ENCODE data around the gene CAPN1. TPM values are rescaled to one million over a fixed set of nuclear protein-coding genes. Genes with fewer than 3 reads are reported as not detected.

CAPN1 gene
- total and polyA plus RNA-seq, 8 donors, result 79.5 to 325 (median 134) TPM

DNA sequence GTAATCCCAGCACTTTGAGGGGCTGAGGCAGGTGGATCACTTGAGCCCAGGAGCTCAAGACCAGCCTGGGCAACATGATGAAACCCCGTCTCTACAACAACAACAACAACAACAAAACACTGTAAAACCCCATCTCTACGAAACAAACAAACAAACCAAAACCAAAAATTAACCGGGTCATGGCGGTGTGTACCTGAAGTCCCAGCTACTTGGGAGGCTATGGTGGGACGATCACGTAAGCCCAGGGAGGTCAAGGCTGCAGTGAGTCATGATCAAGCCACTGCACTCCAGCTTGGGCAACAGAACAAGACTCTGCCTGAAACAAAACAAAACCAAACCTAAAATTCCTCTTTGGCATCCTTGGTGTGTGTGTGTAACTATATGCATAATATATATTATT, 73.0 kb downstream of the CAPN1 start:
- intact Hi-C loops (cut with DNase I; ENCODE audit: low total_unique reads), result no loop called here
- TF ChIP-seq POLR2AphosphoS5 (IDR thresholded peaks at IDR 0.05) (no peak), EP300 (IDR thresholded peaks at IDR 0.05) (no peak), POLR2A (IDR thresholded peaks at IDR 0.05) (no peak)
- TF ChIP-seq, protein P1, sequence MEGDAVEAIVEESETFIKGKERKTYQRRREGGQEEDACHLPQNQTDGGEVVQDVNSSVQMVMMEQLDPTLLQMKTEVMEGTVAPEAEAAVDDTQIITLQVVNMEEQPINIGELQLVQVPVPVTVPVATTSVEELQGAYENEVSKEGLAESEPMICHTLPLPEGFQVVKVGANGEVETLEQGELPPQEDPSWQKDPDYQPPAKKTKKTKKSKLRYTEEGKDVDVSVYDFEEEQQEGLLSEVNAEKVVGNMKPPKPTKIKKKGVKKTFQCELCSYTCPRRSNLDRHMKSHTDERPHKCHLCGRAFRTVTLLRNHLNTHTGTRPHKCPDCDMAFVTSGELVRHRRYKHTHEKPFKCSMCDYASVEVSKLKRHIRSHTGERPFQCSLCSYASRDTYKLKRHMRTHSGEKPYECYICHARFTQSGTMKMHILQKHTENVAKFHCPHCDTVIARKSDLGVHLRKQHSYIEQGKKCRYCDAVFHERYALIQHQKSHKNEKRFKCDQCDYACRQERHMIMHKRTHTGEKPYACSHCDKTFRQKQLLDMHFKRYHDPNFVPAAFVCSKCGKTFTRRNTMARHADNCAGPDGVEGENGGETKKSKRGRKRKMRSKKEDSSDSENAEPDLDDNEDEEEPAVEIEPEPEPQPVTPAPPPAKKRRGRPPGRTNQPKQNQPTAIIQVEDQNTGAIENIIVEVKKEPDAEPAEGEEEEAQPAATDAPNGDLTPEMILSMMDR (IDR thresholded peaks at IDR 0.05), result no peak
- H3K36me3 ChIP-seq, result no peaks in the 10 kb centered on the region
- no peak overlapping the region for H3K4me3 ChIP-seq
- H3K27ac ChIP-seq, result no peak overlapping the region
- 78 to 86% (median 81%) methylated on average over 6 of the region's 6 CpGs for WGBS, 5 donors
- peaks cover 0 to 10% (median 0%) of the 10 kb centered on the region in 3 donors for H3K27me3 ChIP-seq
- H3K9me3 ChIP-seq, result no peaks in the 10 kb centered on the region
- DNase-seq, result no peak
- H3K4me1 ChIP-seq, result no peaks in the 10 kb centered on the region

DNA sequence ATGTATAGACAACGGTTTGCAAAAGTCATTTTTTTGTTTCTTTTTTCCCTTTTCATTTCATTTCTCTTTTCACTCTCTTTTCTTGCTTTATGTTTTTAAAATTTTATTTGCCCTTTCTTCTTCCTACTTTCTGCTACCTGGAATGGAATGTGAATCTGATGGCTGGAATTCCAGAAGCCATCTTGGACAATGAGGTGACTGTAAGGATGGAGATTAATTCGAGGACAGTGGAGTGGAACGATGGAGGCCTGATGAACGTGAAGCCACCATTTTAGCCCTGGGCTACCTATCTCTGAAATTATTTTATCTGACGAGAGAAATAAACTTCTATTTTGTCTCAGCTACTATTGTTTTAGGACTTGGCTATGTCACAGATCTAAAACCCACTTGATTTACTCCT, 77.3 kb downstream of the CAPN1 start:
- Histone ChIP-seq H3K27ac (no peak overlapping the region), H3K4me1 (peaks cover 11 to 26% (median 22%) of the 10 kb centered on the region in 4 donors), H3K9me3 (no peaks in the 10 kb centered on the region), H3K36me3 (no peaks in the 10 kb centered on the region), H3K4me3 (no peak overlapping the region), H3K27me3 (peaks cover 0 to 2% (median 0%) of the 10 kb centered on the region in 3 donors)
- TF ChIP-seq POLR2AphosphoS5 (IDR thresholded peaks at IDR 0.05), result no peak
- TF ChIP-seq EP300 (IDR thresholded peaks at IDR 0.05), result no peak
- TF ChIP-seq, protein P1 (IDR thresholded peaks at IDR 0.05), result no peak
- TF ChIP-seq POLR2A (IDR thresholded peaks at IDR 0.05), result no peak
- intact Hi-C loops (cut with DNase I; ENCODE audit: low total_unique reads), result no loop called here
- no peak for DNase-seq
- 76 to 86% (median 81%) methylated on average over 5 of the region's 5 CpGs for WGBS, 5 donors

DNA sequence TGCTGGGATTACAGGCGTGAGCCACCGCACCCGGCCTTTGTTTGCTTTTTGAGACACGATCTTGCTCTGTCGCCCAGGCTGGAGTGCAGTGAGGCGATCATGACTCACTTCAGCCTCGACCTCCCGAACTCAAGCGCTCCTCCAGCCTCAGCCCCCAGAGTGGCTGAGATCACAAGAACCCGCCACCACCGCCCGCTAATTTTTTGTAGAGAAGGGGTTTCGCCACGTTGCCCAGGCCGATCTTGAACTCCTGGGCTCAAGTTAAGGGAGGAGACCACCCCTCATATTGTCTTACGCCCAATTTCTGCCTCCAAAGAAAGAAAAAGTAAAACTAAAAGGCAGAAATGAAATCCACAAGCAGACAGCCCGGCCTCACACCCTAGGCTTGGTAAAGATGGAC, 78.6 kb downstream of the CAPN1 start:
- WGBS, 5 donors, result 93 to 98% (median 94%) methylated on average over 17 of the region's 17 CpGs
- DNase-seq, result no peak
- Histone ChIP-seq H3K27me3 (peaks cover 0 to 2% (median 0%) of the 10 kb centered on the region in 3 donors), H3K4me3 (no peak overlapping the region), H3K4me1 (peaks cover 11 to 28% (median 23%) of the 10 kb centered on the region in 4 donors), H3K36me3 (no peaks in the 10 kb centered on the region), H3K9me3 (no peaks in the 10 kb centered on the region), H3K27ac (no peak overlapping the region)
- intact Hi-C loops (cut with DNase I; ENCODE audit: low total_unique reads), result no loop called here
- no peak for TF ChIP-seq POLR2AphosphoS5 (IDR thresholded peaks at IDR 0.05)
- no peak for TF ChIP-seq EP300 (IDR thresholded peaks at IDR 0.05)
- TF ChIP-seq, protein P1 (IDR thresholded peaks at IDR 0.05), result no peak
- TF ChIP-seq POLR2A (IDR thresholded peaks at IDR 0.05), result no peak

DNA sequence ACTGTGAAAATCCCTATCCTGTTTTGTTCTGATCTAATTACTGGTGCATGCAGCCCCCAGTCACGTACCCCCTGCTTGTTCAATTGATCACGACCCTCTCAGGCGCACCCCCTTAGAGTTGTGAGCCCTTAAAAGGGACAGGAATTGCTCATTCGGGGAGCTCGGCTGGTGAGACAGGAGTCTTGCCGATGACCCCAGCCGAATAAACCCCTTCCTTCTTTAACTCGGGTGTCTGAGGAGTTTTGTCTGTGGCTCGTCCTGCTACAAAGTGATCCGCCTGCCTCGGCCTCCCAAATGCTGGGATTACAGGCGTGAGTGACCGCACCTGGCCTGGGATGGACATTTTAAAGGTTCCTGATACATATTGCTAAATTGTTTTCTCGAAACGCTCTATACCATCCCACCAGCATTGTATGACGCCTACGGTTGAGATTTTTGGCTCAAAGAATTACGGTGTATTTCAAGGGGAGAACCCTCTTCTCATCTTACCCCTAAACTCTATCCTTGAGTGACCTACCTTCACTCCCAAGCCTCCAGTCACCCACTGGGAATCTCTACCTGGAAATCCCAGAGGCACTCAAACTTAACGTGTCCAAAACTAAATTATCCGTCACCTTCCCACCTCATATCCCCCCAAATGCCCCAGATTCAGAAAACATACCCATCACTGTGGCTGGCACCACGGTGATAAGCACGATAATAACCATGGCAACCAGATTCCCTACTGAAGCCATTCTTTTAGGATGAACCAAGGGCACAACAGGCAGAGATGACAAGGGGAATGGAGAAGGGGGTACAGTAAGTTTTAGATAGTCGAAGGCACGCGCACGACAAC, 79.2 kb downstream of the CAPN1 start:
- Histone ChIP-seq H3K9me3 (no peaks in the 10 kb centered on the region), H3K4me3 (peak overlapping the region; percentile 71 to 79 (median 76)), H3K4me1 (peaks cover 11 to 28% (median 23%) of the 10 kb centered on the region in 4 donors), H3K27me3 (peaks cover 0 to 2% (median 0%) of the 10 kb centered on the region in 3 donors), H3K36me3 (no peaks in the 10 kb centered on the region), H3K27ac (peak overlapping the region; percentile 90 to 96 (median 93))
- intact Hi-C loops (cut with DNase I; ENCODE audit: low total_unique reads), result no loop called here
- no peak for DNase-seq
- WGBS, 5 donors, result 61 to 63% (median 61%) methylated on average over 26 of the region's 26 CpGs
- TF ChIP-seq POLR2A (IDR thresholded peaks at IDR 0.05) (no peak), POLR2AphosphoS5 (IDR thresholded peaks at IDR 0.05) (no peak), EP300 (IDR thresholded peaks at IDR 0.05) (no peak)
- TF ChIP-seq, protein P1 (IDR thresholded peaks at IDR 0.05), result no peak

Small RNA genes lying within 50 kb of the gene (small RNA-seq; reads per million reads assigned to genes)
- gene HIGD1AP10, result 0 reads per million in 4 donors
- 0 reads per million in 4 donors for gene PDCL2P2
- gene RNU2-23P, result 0 to 0.83 (median 0.15) reads per million in 4 donors

Other genes with a start within 250 kb of the CAPN1 start
- gene GPHA2, start 246.0 kb upstream of the CAPN1 start, total RNA-seq, result not detected
- under 1 TPM in 2 of 3 donors, not detected in 1; 0.30 to 0.50 TPM for gene GPHA2, start 246.0 kb upstream of the CAPN1 start, polyA plus RNA-seq
- gene MAJIN, start 209.8 kb upstream of the CAPN1 start, total RNA-seq, result not detected
- gene MAJIN, start 209.8 kb upstream of the CAPN1 start, polyA plus RNA-seq, result under 1 TPM in 1 of 3 donors, not detected in 2; 0.20 TPM
- 10 to 100 TPM in 1 of 5 donors, 1 to 10 TPM in 2, under 1 TPM in 1, not detected in 1; 0.73 to 29.5 (median 3.0) TPM for gene BATF2, start 185.0 kb upstream of the CAPN1 start, total RNA-seq
- gene BATF2, start 185.0 kb upstream of the CAPN1 start, polyA plus RNA-seq, result 10 to 100 TPM in 1 of 3 donors, 1 to 10 TPM in 2; 3.4 to 10.8 (median 4.5) TPM
- 100 to 1,000 TPM in 2 of 5 donors, 10 to 100 TPM in 2, 1 to 10 TPM in 1; 4.9 to 237 (median 57.2) TPM for gene ARL2, start 167.8 kb upstream of the CAPN1 start, total RNA-seq
- 100 to 1,000 TPM in 1 of 3 donors, 10 to 100 TPM in 2; 88.3 to 119 (median 98.0) TPM for gene ARL2, start 167.8 kb upstream of the CAPN1 start, polyA plus RNA-seq
- 10 to 100 TPM in 4 of 5 donors, 1 to 10 TPM in 1; 4.2 to 45.8 (median 13.3) TPM for gene SNX15, start 154.5 kb upstream of the CAPN1 start, total RNA-seq
- gene SNX15, start 154.5 kb upstream of the CAPN1 start, polyA plus RNA-seq, result 10 to 100 TPM; 18.7 to 22.5 (median 20.0) TPM
- gene SAC3D1, start 140.7 kb upstream of the CAPN1 start, total RNA-seq, result 10 to 100 TPM in 2 of 5 donors, 1 to 10 TPM in 3; 1.8 to 97.6 (median 6.7) TPM
- gene SAC3D1, start 140.7 kb upstream of the CAPN1 start, polyA plus RNA-seq, result 10 to 100 TPM in 2 of 3 donors, 1 to 10 TPM in 1; 8.9 to 14.5 (median 14.4) TPM
- 10 to 100 TPM in 2 of 5 donors, 1 to 10 TPM in 2, not detected in 1; 1.3 to 65.2 (median 18.1) TPM for gene NAALADL1, start 123.4 kb upstream of the CAPN1 start, total RNA-seq
- 10 to 100 TPM in 2 of 3 donors, 1 to 10 TPM in 1; 6.7 to 10.8 (median 10.0) TPM for gene NAALADL1, start 123.4 kb upstream of the CAPN1 start, polyA plus RNA-seq
- gene CDCA5, start 97.9 kb upstream of the CAPN1 start, total RNA-seq, result 1 to 10 TPM; 1.4 to 9.1 (median 2.2) TPM
- 1 to 10 TPM; 3.5 to 6.7 (median 4.6) TPM for gene CDCA5, start 97.9 kb upstream of the CAPN1 start, polyA plus RNA-seq
- gene ZFPL1, start 97.7 kb upstream of the CAPN1 start, total RNA-seq, result 10 to 100 TPM; 17.6 to 62.0 (median 28.8) TPM
- 10 to 100 TPM; 36.7 to 38.6 (median 37.4) TPM for gene ZFPL1, start 97.7 kb upstream of the CAPN1 start, polyA plus RNA-seq
- gene VPS51, start 85.7 kb upstream of the CAPN1 start, total RNA-seq, result 1,000 to 10,000 TPM in 1 of 5 donors, 100 to 1,000 TPM in 4; 174 to 2,272 (median 234) TPM
- 100 to 1,000 TPM; 124 to 135 (median 128) TPM for gene VPS51, start 85.7 kb upstream of the CAPN1 start, polyA plus RNA-seq
- gene TM7SF2, start 70.1 kb upstream of the CAPN1 start, total RNA-seq, result 100 to 1,000 TPM in 1 of 5 donors, 10 to 100 TPM in 3, 1 to 10 TPM in 1; 7.6 to 118 (median 19.6) TPM
- 10 to 100 TPM; 38.6 to 65.2 (median 51.9) TPM for gene TM7SF2, start 70.1 kb upstream of the CAPN1 start, polyA plus RNA-seq
- gene ZNHIT2, start 64.2 kb upstream of the CAPN1 start, total RNA-seq, result 100 to 1,000 TPM in 1 of 5 donors, 10 to 100 TPM in 1, 1 to 10 TPM in 2, not detected in 1; 2.4 to 130 (median 39.9) TPM
- 10 to 100 TPM; 18.0 to 20.0 (median 18.9) TPM for gene ZNHIT2, start 64.2 kb upstream of the CAPN1 start, polyA plus RNA-seq
- 1,000 to 10,000 TPM in 1 of 5 donors, 100 to 1,000 TPM in 4; 456 to 1,872 (median 566) TPM for gene FAU, start 59.8 kb upstream of the CAPN1 start, total RNA-seq
- 1,000 to 10,000 TPM; 1,111 to 1,352 (median 1,208) TPM for gene FAU, start 59.8 kb upstream of the CAPN1 start, polyA plus RNA-seq
- 10 to 100 TPM; 22.8 to 75.9 (median 33.0) TPM for gene MRPL49, start 59.6 kb upstream of the CAPN1 start, total RNA-seq
- gene MRPL49, start 59.6 kb upstream of the CAPN1 start, polyA plus RNA-seq, result 10 to 100 TPM; 36.0 to 69.8 (median 39.9) TPM
- 10 to 100 TPM; 20.0 to 75.3 (median 64.9) TPM for gene SYVN1, start 47.4 kb upstream of the CAPN1 start, total RNA-seq
- gene SYVN1, start 47.4 kb upstream of the CAPN1 start, polyA plus RNA-seq, result 10 to 100 TPM in 2 of 3 donors, 1 to 10 TPM in 1; 7.2 to 18.5 (median 13.4) TPM
- gene SPDYC, start 11.7 kb upstream of the CAPN1 start, total RNA-seq, result not detected
- not detected for gene SPDYC, start 11.7 kb upstream of the CAPN1 start, polyA plus RNA-seq
- gene POLA2, start 80.0 kb downstream of the CAPN1 start, total RNA-seq, result 10 to 100 TPM in 2 of 5 donors, 1 to 10 TPM in 3; 1.7 to 17.0 (median 5.5) TPM
- 10 to 100 TPM in 2 of 3 donors, 1 to 10 TPM in 1; 8.6 to 11.2 (median 10.3) TPM for gene POLA2, start 80.0 kb downstream of the CAPN1 start, polyA plus RNA-seq
- 10 to 100 TPM in 2 of 5 donors, 1 to 10 TPM in 1, under 1 TPM in 1, not detected in 1; 0.89 to 18.3 (median 8.3) TPM for gene CDC42EP2, start 132.9 kb downstream of the CAPN1 start, total RNA-seq
- gene CDC42EP2, start 132.9 kb downstream of the CAPN1 start, polyA plus RNA-seq, result 10 to 100 TPM; 13.8 to 22.0 (median 18.4) TPM
- gene DPF2, start 151.9 kb downstream of the CAPN1 start, total RNA-seq, result 10 to 100 TPM; 14.7 to 92.8 (median 35.1) TPM
- gene DPF2, start 151.9 kb downstream of the CAPN1 start, polyA plus RNA-seq, result 10 to 100 TPM; 14.9 to 22.6 (median 19.6) TPM
- gene TIGD3, start 172.8 kb downstream of the CAPN1 start, total RNA-seq, result 1 to 10 TPM in 1 of 5 donors, not detected in 4; 4.5 TPM
- under 1 TPM in 2 of 3 donors, not detected in 1; 0.25 to 0.44 TPM for gene TIGD3, start 172.8 kb downstream of the CAPN1 start, polyA plus RNA-seq
- gene SLC25A45, start 200.7 kb downstream of the CAPN1 start, total RNA-seq, result 100 to 1,000 TPM in 1 of 5 donors, 1 to 10 TPM in 4; 1.2 to 101 (median 2.4) TPM
- gene SLC25A45, start 200.7 kb downstream of the CAPN1 start, polyA plus RNA-seq, result 1 to 10 TPM; 1.9 to 3.8 (median 3.1) TPM
- 100 to 1,000 TPM in 3 of 5 donors, 10 to 100 TPM in 1, 1 to 10 TPM in 1; 9.3 to 340 (median 114) TPM for gene FRMD8, start 204.7 kb downstream of the CAPN1 start, total RNA-seq
- 10 to 100 TPM; 11.8 to 16.3 (median 13.6) TPM for gene FRMD8, start 204.7 kb downstream of the CAPN1 start, polyA plus RNA-seq
- gene NEAT1, start 240.9 kb downstream of the CAPN1 start, total RNA-seq, result 1,000 to 10,000 TPM in 2 of 5 donors, 100 to 1,000 TPM in 3; 253 to 2,124 (median 789) TPM
- 1,000 to 10,000 TPM in 1 of 3 donors, 100 to 1,000 TPM in 2; 131 to 1,368 (median 157) TPM for gene NEAT1, start 240.9 kb downstream of the CAPN1 start, polyA plus RNA-seq